PFSK-1 (cell line): ENCODE results near the gene EXOSC9.

Source experiments
- FOXP2 ChIP-seq: optimal IDR thresholded peaks from 2 replicates; pipeline ENCODE3; 2011; ENCODE audit warnings: borderline replicate concordance, control low read depth, inconsistent platforms; ENCODE audit not compliant: insufficient read depth; ENCODE audit errors: extremely low read length, extremely low read depth
- POLR2AphosphoS5 ChIP-seq: IDR thresholded peaks from 2 replicates; pipeline ENCODE4 v1.6.1; 2012; ENCODE audit warnings: low read depth, mild to moderate bottlenecking, control low read depth, low read length, moderate library complexity
- SIN3A ChIP-seq: IDR thresholded peaks from 2 replicates; pipeline ENCODE4 v1.6.1; 2012; ENCODE audit warnings: mild to moderate bottlenecking, low read length, moderate library complexity, borderline replicate concordance; ENCODE audit not compliant: insufficient read depth
- TAF1 ChIP-seq: IDR thresholded peaks from 2 replicates; pipeline ENCODE4 v1.6.1; 2012; ENCODE audit warnings: low read length, control low read depth, borderline replicate concordance; ENCODE audit not compliant: insufficient read depth
- TF ChIP-seq, protein P1 (sequence below), 2 experiments: IDR thresholded peaks; 2 replicates each; pipeline versions ENCODE4 v1.6.1 to v1.8.0; 2011 to 2012; ENCODE audit warnings: low read depth in 2 of 2, low read length in 2 of 2, control low read depth in 1 of 2, inconsistent platforms in 1 of 2, mild to moderate bottlenecking in 1 of 2, moderate library complexity in 1 of 2; ENCODE audit not compliant: insufficient read depth in 1 of 2

DNA sequence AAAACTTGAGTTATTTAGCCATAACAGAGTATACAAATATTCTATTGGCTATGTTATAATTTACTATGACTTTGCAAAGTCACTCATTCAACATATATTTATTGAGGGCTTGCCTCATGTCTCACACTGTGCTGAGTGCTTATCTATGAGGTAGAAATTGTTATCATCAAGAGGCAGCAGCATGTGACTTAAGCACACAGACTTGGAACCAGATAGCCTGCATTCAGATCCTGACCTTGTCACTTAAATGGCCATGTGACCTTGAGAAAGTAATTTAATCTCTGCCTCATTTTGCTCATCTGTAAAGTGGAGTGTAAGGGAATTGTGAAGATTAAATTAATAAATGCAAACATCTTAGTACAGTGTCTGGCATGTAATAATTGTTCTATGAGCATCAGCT, 10.1 kb upstream of the EXOSC9 start:
- TF ChIP-seq, protein P1, sequence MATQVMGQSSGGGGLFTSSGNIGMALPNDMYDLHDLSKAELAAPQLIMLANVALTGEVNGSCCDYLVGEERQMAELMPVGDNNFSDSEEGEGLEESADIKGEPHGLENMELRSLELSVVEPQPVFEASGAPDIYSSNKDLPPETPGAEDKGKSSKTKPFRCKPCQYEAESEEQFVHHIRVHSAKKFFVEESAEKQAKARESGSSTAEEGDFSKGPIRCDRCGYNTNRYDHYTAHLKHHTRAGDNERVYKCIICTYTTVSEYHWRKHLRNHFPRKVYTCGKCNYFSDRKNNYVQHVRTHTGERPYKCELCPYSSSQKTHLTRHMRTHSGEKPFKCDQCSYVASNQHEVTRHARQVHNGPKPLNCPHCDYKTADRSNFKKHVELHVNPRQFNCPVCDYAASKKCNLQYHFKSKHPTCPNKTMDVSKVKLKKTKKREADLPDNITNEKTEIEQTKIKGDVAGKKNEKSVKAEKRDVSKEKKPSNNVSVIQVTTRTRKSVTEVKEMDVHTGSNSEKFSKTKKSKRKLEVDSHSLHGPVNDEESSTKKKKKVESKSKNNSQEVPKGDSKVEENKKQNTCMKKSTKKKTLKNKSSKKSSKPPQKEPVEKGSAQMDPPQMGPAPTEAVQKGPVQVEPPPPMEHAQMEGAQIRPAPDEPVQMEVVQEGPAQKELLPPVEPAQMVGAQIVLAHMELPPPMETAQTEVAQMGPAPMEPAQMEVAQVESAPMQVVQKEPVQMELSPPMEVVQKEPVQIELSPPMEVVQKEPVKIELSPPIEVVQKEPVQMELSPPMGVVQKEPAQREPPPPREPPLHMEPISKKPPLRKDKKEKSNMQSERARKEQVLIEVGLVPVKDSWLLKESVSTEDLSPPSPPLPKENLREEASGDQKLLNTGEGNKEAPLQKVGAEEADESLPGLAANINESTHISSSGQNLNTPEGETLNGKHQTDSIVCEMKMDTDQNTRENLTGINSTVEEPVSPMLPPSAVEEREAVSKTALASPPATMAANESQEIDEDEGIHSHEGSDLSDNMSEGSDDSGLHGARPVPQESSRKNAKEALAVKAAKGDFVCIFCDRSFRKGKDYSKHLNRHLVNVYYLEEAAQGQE (IDR thresholded peaks at IDR 0.05; ENCODE audit: insufficient read depth in 1 of 2, low read depth in 2 of 2, low read length in 2 of 2): no peak
- TF ChIP-seq TAF1: no peak
- no peak for TF ChIP-seq POLR2AphosphoS5
- no peak for TF ChIP-seq FOXP2
- no peak for TF ChIP-seq SIN3A
